IMR-90 (cell line): ENCODE measurements around the gene SREBF2. TPM values are rescaled to one million over a fixed set of nuclear protein-coding genes. Genes with fewer than 3 reads are reported as not detected.

Source experiments
- ATAC-seq: fragments of 200-7000 bp; cut with Tn5 transposase; 2 replicates; pipeline ENCODE4 v1.9.1; 2020; ENCODE audit warnings: low read depth, mild to moderate bottlenecking, moderate library complexity
- BruUV-seq: library from RNA; stranded (reverse); fragments of 400-500 nt; replicated peaks from 2 replicates; lab custom pipeline; 2021; lab: Mats Ljungman, UMichigan
- CTCF ChIA-PET: fragments of 300-600 bp; formaldehyde crosslinking; extraction: SDS; loops from one replicate; lab custom pipeline; 2021; ENCODE audit warnings: antibody characterized with exemption; lab: Yijun Ruan, JAX
- POLR2A ChIA-PET: fragments of 300-600 bp; sonication (Branson Sonifier 250); formaldehyde crosslinking; loops from one replicate; lab custom pipeline; 2022; ENCODE audit warnings: antibody characterized with exemption; ENCODE audit not compliant: unreplicated experiment; lab: Charles Lee
- DNase-seq: peaks from one replicate; pipeline ENCODE4 v3.0.0; 2013
- H2AFZ ChIP-seq: replicated peaks from 2 replicates; pipeline ENCODE3; 2013; ENCODE audit warnings: low read length, mild to moderate bottlenecking; ENCODE audit not compliant: poor library complexity
- H2AK5ac ChIP-seq: 2 replicates; pipeline ENCODE4 v1.6.1; 2013; ENCODE audit warnings: low read depth, low read length, inconsistent platforms
- H2AK9ac ChIP-seq: replicated peaks from 2 replicates; pipeline ENCODE3; 2013; ENCODE audit warnings: mild to moderate bottlenecking, low read depth, low read length, moderate library complexity; ENCODE audit not compliant: poor library complexity
- H2BK120ac ChIP-seq: 2 replicates; pipeline ENCODE4 v1.6.1; 2013; ENCODE audit warnings: low read depth, low read length, inconsistent platforms
- H2BK15ac ChIP-seq: 3 replicates; pipeline ENCODE4 v1.6.1; 2013; ENCODE audit warnings: low read depth, low read length, inconsistent platforms
- H2BK20ac ChIP-seq: 2 replicates; pipeline ENCODE4 v1.6.1; 2013; ENCODE audit warnings: low read depth, mild to moderate bottlenecking, inconsistent platforms, low read length, moderate library complexity
- H2BK5ac ChIP-seq: 2 replicates; pipeline ENCODE4 v1.6.1; 2013; ENCODE audit warnings: mild to moderate bottlenecking, low read depth, low read length, inconsistent platforms; ENCODE audit not compliant: poor library complexity, severe bottlenecking
- H3K14ac ChIP-seq: replicated peaks from 2 replicates; pipeline ENCODE4 v1.6.1; 2013; ENCODE audit warnings: low read depth, low read length, inconsistent platforms
- H3K18ac ChIP-seq: 2 replicates; pipeline ENCODE4 v1.6.1; 2013; ENCODE audit warnings: low read depth, low read length, control low read depth
- H3K23ac ChIP-seq: 2 replicates; pipeline ENCODE4 v1.6.1; 2013; ENCODE audit warnings: low read depth, low read length, inconsistent platforms
- H3K27ac ChIP-seq: 2 replicates; pipeline ENCODE4 v1.5.1; 2013; ENCODE audit warnings: mild to moderate bottlenecking, control low read depth, low read length; ENCODE audit not compliant: insufficient read depth
- H3K27me3 ChIP-seq: 2 replicates; pipeline ENCODE4 v1.6.1; 2013; ENCODE audit warnings: low read length; ENCODE audit not compliant: control insufficient read depth, insufficient read depth
- H3K36me3 ChIP-seq: 2 replicates; pipeline ENCODE4 v1.6.1; 2013; ENCODE audit warnings: low read length, mixed read lengths; ENCODE audit not compliant: control insufficient read depth, insufficient read depth
- H3K4ac ChIP-seq: 2 replicates; pipeline ENCODE4 v1.6.1; 2013; ENCODE audit warnings: low read depth, low read length, inconsistent platforms
- H3K4me1 ChIP-seq: 2 replicates; pipeline ENCODE4 v1.6.1; 2013; ENCODE audit warnings: low read length, mixed read lengths; ENCODE audit not compliant: control insufficient read depth, insufficient read depth
- H3K4me2 ChIP-seq: 2 replicates; pipeline ENCODE4 v1.6.1; 2013; ENCODE audit warnings: low read depth, mild to moderate bottlenecking, control low read depth, low read length, moderate library complexity
- H3K4me3 ChIP-seq: 2 replicates; pipeline ENCODE4 v1.5.1; 2013; ENCODE audit warnings: low read depth, mild to moderate bottlenecking, control low read depth, low read length, moderate library complexity; ENCODE audit not compliant: insufficient read depth
- H3K56ac ChIP-seq: 2 replicates; pipeline ENCODE4 v1.6.1; 2013; ENCODE audit warnings: low read length, inconsistent platforms; ENCODE audit not compliant: insufficient read depth; ENCODE audit errors: extremely low read depth
- H3K79me1 ChIP-seq, 2 experiments: 2 replicates each; pipeline ENCODE4 v1.6.1; 2013; ENCODE audit warnings: low read length in 2 of 2, inconsistent platforms in 1 of 2, low read depth in 1 of 2
- H3K9ac ChIP-seq: 2 replicates; pipeline ENCODE4 v1.6.1; 2013; ENCODE audit warnings: low read depth, low read length, control low read depth
- H3K9me1 ChIP-seq: 2 replicates; pipeline ENCODE4 v1.6.1; 2013; ENCODE audit warnings: low read length, inconsistent platforms; ENCODE audit not compliant: insufficient read depth
- H3K9me3 ChIP-seq: 2 replicates; pipeline ENCODE4 v1.6.1; 2013; ENCODE audit warnings: low read length; ENCODE audit not compliant: control insufficient read depth, insufficient read depth
- H4K20me1 ChIP-seq: 2 replicates; pipeline ENCODE4 v1.6.1; 2013; ENCODE audit warnings: low read length, inconsistent platforms; ENCODE audit not compliant: insufficient read depth
- H4K5ac ChIP-seq: 2 replicates; pipeline ENCODE4 v1.6.1; 2013; ENCODE audit warnings: mild to moderate bottlenecking, low read depth, low read length, control low read depth
- H4K8ac ChIP-seq, 2 experiments: 2 replicates each; pipeline ENCODE4 v1.6.1; 2013; ENCODE audit warnings: low read depth in 2 of 2, low read length in 2 of 2, control low read depth in 1 of 2, inconsistent platforms in 1 of 2
- H4K91ac ChIP-seq: 2 replicates; pipeline ENCODE4 v1.6.1; 2013; ENCODE audit warnings: low read depth, low read length, inconsistent platforms; ENCODE audit not compliant: insufficient read depth
- BHLHE40 ChIP-seq: fragments of 150-350 bp; IDR thresholded peaks from 2 replicates; pipeline ENCODE4 v1.6.1; 2016; ENCODE audit warnings: mild to moderate bottlenecking, low read depth, low read length
- CEBPB ChIP-seq: IDR thresholded peaks from 2 replicates; pipeline ENCODE4 v1.6.1; 2012; ENCODE audit warnings: low read depth, low read length, improper control_type of control experiment
- MAFK ChIP-seq: IDR thresholded peaks from 2 replicates; pipeline ENCODE4 v1.6.1; 2012; ENCODE audit warnings: low read depth, low read length, improper control_type of control experiment
- MAZ ChIP-seq: IDR thresholded peaks from 2 replicates; pipeline ENCODE4 v1.6.1; 2012; ENCODE audit warnings: low read depth, mild to moderate bottlenecking, low read length, improper control_type of control experiment, moderate library complexity, borderline replicate concordance
- MXI1 ChIP-seq: IDR thresholded peaks from 2 replicates; pipeline ENCODE4 v1.6.1; 2012; ENCODE audit warnings: low read depth, mild to moderate bottlenecking, low read length, moderate library complexity, borderline replicate concordance
- NFE2L2 ChIP-seq: fragments of 150-350 bp; IDR thresholded peaks from 2 replicates; pipeline ENCODE4 v1.6.1; 2016; ENCODE audit warnings: low read depth, mild to moderate bottlenecking, low read length
- RAD21 ChIP-seq: IDR thresholded peaks from 2 replicates; pipeline ENCODE4 v1.6.1; 2012; ENCODE audit warnings: low read length, improper control_type of control experiment
- RFX5 ChIP-seq: IDR thresholded peaks from 2 replicates; pipeline ENCODE4 v1.8.0; 2012; ENCODE audit warnings: low read depth, mild to moderate bottlenecking, low read length, moderate library complexity
- SMC3 ChIP-seq: fragments of 150-350 bp; IDR thresholded peaks from 2 replicates; pipeline ENCODE4 v1.6.1; 2016; ENCODE audit warnings: low read depth, mild to moderate bottlenecking, antibody characterized with exemption, low read length, moderate library complexity
- WGBS, 2 experiments: methylation state at CpG; one replicate each; pipeline versions ENCODE4 v1.1.5 to v1.1.7; 2013; ENCODE audit warnings: missing lambda C conversion rate in 2 of 2; ENCODE audit not compliant: insufficient read length in 1 of 2; ENCODE audit errors: extremely low coverage in 2 of 2; 5-methylcytosine and 5-hydroxymethylcytosine counted together
- dilution Hi-C: fragments of 300-500 bp; cut with HindIII; formaldehyde crosslinking; loops from one replicate; pipeline ENCODE4 v1.14.3; 2018; ENCODE audit warnings: low sequenced_read_pairs; ENCODE audit not compliant: unreplicated experiment
- in situ Hi-C: fragments of 300-500 bp; cut with MboI; formaldehyde crosslinking; loops from 3 replicates; pipeline ENCODE4 v1.14.3; 2019; ENCODE audit warnings: low sequenced_read_pairs, inconsistent platforms, mixed read lengths
- intact Hi-C: fragments of 100-400 bp; cut with micrococcal nuclease; formaldehyde crosslinking; loops from 2 replicates; pipeline ENCODE4 v1.10.0; 2022
- polyA plus RNA-seq, 3 experiments: library from polyadenylated mRNA; depleted of rRNA; stranded (reverse); fragments of >200 nt; gene quantifications; 2 replicates each; pipeline ENCODE4 v1.2.3, GENCODE V29; 2012; ENCODE audit warnings: low replicate concordance in 1 of 3
- total RNA-seq: library from RNA; depleted of rRNA; stranded (reverse); fragments of >200 nt; gene quantifications from 2 replicates; pipeline ENCODE4 v1.2.3, GENCODE V29; 2012
- TF ChIP-seq, protein P1 (sequence below): conservative IDR thresholded peaks from 2 replicates; pipeline ENCODE4 v1.5.1; 2012; ENCODE audit warnings: mild to moderate bottlenecking, low read depth, low read length, improper control_type of control experiment
- TF ChIP-seq, protein P2 (sequence below): fragments of 150-350 bp; IDR thresholded peaks from 2 replicates; pipeline ENCODE4 v1.6.1; 2016; ENCODE audit warnings: low read depth, mild to moderate bottlenecking, low read length, moderate library complexity, borderline replicate concordance

SREBF2 gene
- total and polyA plus RNA-seq, 2 of the 4 experiments (the other 2 are of a cell fraction) = 8.1 to 47.4 TPM

- TF ChIP-seq, protein P1, sequence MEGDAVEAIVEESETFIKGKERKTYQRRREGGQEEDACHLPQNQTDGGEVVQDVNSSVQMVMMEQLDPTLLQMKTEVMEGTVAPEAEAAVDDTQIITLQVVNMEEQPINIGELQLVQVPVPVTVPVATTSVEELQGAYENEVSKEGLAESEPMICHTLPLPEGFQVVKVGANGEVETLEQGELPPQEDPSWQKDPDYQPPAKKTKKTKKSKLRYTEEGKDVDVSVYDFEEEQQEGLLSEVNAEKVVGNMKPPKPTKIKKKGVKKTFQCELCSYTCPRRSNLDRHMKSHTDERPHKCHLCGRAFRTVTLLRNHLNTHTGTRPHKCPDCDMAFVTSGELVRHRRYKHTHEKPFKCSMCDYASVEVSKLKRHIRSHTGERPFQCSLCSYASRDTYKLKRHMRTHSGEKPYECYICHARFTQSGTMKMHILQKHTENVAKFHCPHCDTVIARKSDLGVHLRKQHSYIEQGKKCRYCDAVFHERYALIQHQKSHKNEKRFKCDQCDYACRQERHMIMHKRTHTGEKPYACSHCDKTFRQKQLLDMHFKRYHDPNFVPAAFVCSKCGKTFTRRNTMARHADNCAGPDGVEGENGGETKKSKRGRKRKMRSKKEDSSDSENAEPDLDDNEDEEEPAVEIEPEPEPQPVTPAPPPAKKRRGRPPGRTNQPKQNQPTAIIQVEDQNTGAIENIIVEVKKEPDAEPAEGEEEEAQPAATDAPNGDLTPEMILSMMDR = no peak
These were observed 113.9 kb downstream of the SREBF2 start, which contains the start of gene CENPM (continued) for GRCh38 chr22:41946629-41947423.

DNA sequence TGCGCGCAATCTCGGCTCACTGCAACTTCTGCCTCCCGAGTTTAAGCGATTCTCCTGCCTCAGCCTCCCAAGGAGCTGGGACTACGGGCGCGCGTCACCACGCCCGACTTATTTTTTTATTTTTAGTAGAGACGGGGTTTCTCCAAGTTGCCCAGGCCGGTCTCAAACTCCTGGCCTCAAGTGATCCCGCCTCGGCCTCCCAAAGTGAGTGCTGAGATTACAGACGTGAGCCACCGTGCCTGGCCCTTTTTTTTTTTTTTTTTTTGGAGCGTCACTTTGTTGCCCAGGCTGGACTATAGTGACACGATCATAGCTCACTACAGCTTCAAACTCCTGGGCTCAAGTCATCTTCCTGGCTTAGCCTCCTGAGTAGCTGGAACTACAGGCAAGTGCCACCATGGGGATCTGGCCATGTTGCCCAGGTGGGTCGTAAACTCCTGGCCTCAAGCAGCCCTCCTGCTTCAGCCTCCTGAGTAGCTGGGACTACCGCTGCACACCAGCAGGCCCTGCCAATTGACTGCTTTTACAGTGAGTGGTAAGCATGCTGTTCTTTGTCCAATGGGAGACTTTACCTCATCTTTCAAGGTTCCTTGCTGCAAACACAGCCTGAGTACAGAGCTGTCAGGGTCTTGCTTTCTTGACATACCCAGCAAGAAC, 114.6 kb downstream of the SREBF2 start:
- ChIA-PET POLR2A (no interaction called here), CTCF (interaction anchor here (1.1 to 2.2 kb wide), 3 partner anchors 9 to 250 kb away, joined by 3 to 8 read pairs (median 4); partner anchors contain the start of gene TNFRSF13C)
- Histone ChIP-seq H4K5ac (no peak overlapping the region; the same call in 1 of the 2 replicates), H3K79me1 (peaks cover 5 to 16% of the 10 kb centered on the region in 2 experiments), H3K4ac (peak overlapping the region; percentile 86; the same call in 1 of the 2 replicates), H4K20me1 (no peaks in the 10 kb centered on the region), H3K56ac (no peak overlapping the region), H4K91ac (no peak overlapping the region), H3K36me3 (no peaks in the 10 kb centered on the region), H3K9me1 (no peaks in the 10 kb centered on the region), H3K4me2 (no peak overlapping the region), H3K9ac (no peak overlapping the region), H3K14ac (no peak overlapping the region), H3K9me3 (no peaks in the 10 kb centered on the region), H2BK120ac (no peak overlapping the region), H3K23ac (no peak overlapping the region), H2AK5ac (no peak overlapping the region), H2AFZ (peak overlapping the region; percentile 93), H3K4me3 (no peak overlapping the region), H4K8ac (peak overlapping the region; percentile 67 to 97), H2BK20ac (no peak overlapping the region), H2BK15ac (peak overlapping the region; percentile 37; the same call in 1 of the 3 replicates), H3K27ac (no peak overlapping the region), H2BK5ac (no peak overlapping the region), H3K18ac (no peak overlapping the region), H3K27me3 (no peaks in the 10 kb centered on the region), H3K4me1 (peaks cover 8% of the 10 kb centered on the region), H2AK9ac (no peak overlapping the region)
- dilution Hi-C loops (no loop called here), in situ Hi-C loops (no loop called here), intact Hi-C loops (no loop called here)
- BruUV-seq = no TSS peak
- ATAC-seq = no peak
- DNase-seq = no peak
- WGBS, 2 experiments = 86% methylated on average over 6 of the region's 21 CpGs; no CpG with 5 or more reads in 1 of the 2 experiments
- TF ChIP-seq NFE2L2 = no peak
- no peak for TF ChIP-seq CEBPB
- no peak for TF ChIP-seq MAFK
- no peak for TF ChIP-seq MAZ
- no peak for TF ChIP-seq MXI1
- no peak for TF ChIP-seq SMC3
- no peak for TF ChIP-seq BHLHE40
- TF ChIP-seq RFX5 = no peak
- no peak for TF ChIP-seq RAD21
- TF ChIP-seq, protein P2, sequence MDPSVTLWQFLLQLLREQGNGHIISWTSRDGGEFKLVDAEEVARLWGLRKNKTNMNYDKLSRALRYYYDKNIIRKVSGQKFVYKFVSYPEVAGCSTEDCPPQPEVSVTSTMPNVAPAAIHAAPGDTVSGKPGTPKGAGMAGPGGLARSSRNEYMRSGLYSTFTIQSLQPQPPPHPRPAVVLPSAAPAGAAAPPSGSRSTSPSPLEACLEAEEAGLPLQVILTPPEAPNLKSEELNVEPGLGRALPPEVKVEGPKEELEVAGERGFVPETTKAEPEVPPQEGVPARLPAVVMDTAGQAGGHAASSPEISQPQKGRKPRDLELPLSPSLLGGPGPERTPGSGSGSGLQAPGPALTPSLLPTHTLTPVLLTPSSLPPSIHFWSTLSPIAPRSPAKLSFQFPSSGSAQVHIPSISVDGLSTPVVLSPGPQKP = no peak
